Tongue (tissue), 2 donors: ENCODE measurements around the gene SLC25A42. TPM values are rescaled to one million over a fixed set of nuclear protein-coding genes. Genes with fewer than 3 reads are reported as not detected.
"Not testable (repeated sequence)": the region's sequence is repeated elsewhere in the genome, so short reads cannot be mapped to it uniquely, and the experiment has no call there.

ENCODE experiments used
- DNase-seq: peaks from one replicate; pipeline ENCODE4 v3.0.0-alpha.2; 2015
- total RNA-seq: library from RNA; depleted of rRNA; stranded (reverse); fragments of >200 nt; gene quantifications from one replicate; pipeline ENCODE4 v1.2.3, GENCODE V29; 2014

SLC25A42 gene
- total RNA-seq, 1 donor from 2014 or later, result 10.1 TPM

GRCh38 chr19:19135713-19136112 lies 71.9 kb downstream of the SLC25A42 start:
- DNase-seq, result not testable (repeated sequence)

GRCh38 chr19:19137556-19138108 lies 73.8 kb downstream of the SLC25A42 start:
- DNase-seq, result no peak

DNA sequence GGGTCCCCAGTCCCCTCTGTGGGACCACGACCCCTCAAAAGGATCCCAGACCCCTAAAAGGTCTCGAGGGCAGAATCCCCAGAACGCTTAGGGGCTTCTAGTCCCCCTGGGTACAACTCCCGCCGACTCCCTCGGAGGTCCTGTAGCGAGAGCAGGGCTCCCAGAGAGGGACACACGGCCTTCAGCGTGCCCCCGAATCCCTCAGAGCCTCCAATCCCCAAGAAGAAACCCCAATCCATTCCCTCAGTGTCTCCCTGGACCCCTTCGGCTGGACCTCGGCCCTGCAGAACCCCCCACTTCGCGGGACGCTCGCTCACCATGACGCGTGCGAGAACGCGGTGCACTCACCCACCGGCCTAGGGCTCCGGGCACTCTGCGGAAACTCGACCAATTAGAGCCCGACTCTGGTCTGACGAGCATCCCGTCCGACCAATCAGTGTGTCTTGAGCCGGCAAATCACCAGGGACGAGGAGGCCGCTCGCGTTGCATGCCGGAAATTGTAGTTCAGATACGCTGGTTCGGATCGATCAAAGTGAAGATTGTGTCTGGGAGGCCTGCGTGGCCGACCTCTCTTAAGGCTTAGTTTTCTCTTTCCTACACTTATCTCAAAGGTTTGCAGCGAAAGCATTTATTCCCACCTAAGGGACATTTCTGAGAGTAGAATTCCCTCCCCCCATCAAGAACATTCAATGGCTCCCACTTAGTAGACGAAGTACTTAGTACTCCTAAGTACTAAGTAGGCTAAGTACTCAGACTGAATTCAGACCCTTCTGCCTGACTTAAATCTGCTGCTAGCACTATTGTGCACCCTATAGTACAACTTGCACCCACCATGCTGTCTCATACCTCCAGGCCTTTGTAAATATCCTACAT lies 74.6 kb downstream of the SLC25A42 start, which contains the start of gene TMEM161A:
Gene TMEM161A (minus strand): TSS at position 370 of the 873 bp plus-strand sequence. CDS start 50 bp downstream, at position 320.
- peak; percentile 99 for DNase-seq

DNA sequence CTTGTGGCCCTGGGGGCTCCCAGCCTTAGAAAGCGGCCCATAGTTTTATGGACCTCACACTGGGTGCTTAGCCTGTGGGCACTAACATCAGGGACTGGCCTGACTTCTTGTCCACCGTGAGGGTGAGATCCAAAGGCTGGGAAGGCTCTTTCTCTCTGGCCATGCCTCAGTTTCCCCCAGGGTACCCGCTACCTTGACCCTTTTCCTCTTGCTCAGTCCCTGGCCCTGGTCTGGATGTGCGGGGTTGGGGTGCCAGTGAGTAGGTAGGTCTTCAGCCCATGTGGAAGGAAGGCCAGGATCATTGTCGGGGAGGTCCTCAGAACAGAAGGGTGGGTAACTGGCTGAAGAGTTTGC lies 76.1 kb downstream of the SLC25A42 start:
- DNase-seq, result no peak

- no peak for DNase-seq
Observed at GRCh38 chr19:19140476-19140875, 76.7 kb downstream of the SLC25A42 start.

- DNase-seq, result no peak
Observed at GRCh38 chr19:19142347-19142746, 78.6 kb downstream of the SLC25A42 start.

GRCh38 chr19:19145281-19145680 lies 81.5 kb downstream of the SLC25A42 start:
- no peak for DNase-seq

- peak; percentile 84 for DNase-seq
Observed at GRCh38 chr19:19145684-19146608, 82.2 kb downstream of the SLC25A42 start.

- DNase-seq, result no peak
Observed at GRCh38 chr19:19146865-19147264, 83.1 kb downstream of the SLC25A42 start.

DNA sequence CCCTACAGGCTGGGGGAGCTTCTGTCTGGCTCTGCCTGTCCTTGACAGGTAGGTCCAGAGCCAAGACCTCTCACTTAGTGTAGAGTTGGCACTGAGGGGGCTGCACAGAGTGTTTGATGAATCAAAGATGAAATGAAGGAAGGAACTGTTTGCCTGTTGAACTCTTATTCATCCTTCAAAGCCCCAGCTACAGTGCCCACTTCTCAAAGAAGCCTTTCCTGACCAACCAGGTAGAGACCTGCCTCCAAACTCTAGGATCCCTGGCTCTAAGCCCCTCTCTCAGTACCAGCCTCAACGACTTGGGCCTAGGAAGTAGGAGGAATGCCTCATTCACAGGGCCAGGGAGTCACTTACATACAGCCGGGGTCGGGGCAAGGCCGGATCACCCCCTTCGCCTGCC lies 83.5 kb downstream of the SLC25A42 start:
- DNase-seq, result no peak

- not testable (repeated sequence) for DNase-seq
Observed at GRCh38 chr19:19148504-19148903, 84.7 kb downstream of the SLC25A42 start.

DNA sequence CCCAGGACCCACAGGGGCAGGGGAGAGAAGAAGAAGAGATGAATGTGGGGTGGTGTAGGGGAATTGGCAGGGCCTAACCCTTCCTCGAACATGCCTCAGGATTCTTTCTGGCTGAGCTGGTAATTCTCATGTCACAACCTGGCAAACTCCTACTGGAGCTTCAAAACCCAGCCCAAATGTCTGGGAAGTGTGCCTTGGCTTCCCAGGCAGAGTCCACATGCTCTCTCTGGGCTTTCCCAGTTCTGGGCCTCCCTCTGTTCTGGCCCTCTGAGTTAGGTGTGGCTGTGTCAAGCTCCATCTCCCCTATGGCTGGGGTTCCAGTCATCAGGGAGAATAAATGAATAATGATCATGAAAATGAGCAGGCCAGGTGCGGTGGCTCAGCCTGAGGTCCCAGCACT lies 85.6 kb downstream of the SLC25A42 start:
- DNase-seq, result no peak

DNA sequence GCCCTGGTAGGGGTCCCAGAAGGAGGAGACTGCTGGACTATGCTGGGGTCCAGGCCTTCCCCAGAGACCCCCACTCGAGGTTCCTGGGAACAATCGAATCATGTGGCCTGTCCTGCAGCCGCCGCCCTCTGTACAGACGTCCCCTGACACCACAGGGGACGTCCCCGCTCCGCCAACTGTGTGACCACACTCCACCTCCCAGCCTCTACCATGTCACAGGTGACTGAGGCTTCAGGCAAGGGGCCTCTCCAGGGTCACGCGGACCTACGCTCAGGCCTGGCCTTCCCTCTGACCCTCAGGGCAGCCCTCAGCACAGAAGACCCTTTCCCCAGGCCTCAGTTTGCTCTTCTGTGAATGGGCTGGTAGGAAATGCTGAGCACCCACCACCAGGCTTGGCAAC lies 87.6 kb downstream of the SLC25A42 start:
- no peak for DNase-seq

GRCh38 chr19:19152668-19153384 lies 89.0 kb downstream of the SLC25A42 start:
- DNase-seq, result no peak

GRCh38 chr19:19154768-19155494 lies 91.1 kb downstream of the SLC25A42 start:
- DNase-seq, result no peak

DNA sequence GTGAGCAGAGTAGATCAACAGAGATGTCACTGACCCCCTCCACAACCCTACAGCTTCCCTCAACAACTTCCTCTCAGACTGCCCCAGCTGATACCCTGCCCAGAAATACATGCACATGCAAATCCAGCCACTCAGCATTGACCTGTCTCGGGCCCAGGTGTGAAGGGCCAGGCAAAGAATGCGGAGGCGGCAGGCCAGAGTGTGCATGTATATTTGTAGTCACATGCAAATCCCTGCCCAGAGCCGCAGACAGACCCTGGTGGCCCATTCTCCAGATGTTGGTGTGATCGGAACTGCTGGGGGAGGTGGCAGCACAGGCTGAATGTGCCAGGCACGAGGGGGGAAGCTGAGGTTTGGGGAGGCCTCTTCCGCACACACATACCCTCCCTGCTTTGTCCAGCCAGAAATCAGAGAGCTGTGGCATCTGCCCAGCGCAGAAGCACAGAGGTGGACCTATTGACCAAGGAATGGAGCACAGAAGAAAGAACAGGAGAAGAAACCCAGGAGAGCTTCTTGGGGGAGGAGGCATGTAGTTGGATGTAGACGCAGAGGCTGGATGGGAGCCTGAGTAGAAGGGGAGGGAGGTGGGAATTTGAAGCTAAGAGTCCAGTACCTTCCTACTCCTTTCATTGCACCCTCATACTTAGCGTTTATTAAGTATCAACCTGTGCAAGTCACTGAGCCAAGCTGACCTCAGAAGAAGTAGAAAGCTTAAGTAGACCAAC lies 91.9 kb downstream of the SLC25A42 start:
- no peak for DNase-seq

DNA sequence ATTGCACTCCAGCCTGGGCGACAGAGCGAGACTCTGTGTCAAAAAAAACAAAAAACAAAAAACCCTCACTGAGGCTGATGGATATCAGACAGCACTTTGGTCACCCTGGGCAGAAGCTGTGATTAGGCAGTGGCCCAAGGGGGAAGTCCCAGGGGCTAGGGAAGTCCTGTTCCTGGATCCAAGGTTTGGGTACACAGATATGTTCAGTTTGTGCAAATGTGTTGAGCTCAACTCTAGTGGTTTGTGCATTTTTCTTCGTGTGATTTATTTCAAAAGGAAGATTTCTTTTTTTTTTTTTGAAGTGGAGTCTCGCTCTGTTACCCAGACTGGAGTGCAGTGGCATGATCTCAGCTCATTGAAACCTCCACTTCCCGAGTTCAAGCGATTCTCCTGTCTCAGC lies 94.0 kb downstream of the SLC25A42 start:
- no peak for DNase-seq

DNA sequence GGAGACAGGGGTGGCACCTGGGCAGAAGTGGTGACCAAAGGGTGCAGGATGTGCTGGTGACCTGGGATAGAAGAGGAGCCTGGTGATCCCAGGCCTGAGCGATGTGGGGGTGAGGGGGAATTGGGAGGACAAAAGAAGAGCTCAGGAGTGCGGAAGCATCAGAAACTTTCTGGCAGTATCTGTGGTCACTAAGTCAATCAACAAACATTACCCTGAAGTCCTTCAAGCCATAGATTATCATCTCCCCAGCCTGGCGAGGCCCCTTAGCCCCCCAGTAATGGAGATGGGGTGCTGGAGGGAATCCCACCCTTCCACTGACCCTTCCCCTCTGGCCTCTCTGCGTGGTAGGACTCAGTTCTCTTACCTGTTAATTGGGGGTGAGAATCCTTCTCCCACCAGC lies 95.7 kb downstream of the SLC25A42 start:
- no peak for DNase-seq

DNA sequence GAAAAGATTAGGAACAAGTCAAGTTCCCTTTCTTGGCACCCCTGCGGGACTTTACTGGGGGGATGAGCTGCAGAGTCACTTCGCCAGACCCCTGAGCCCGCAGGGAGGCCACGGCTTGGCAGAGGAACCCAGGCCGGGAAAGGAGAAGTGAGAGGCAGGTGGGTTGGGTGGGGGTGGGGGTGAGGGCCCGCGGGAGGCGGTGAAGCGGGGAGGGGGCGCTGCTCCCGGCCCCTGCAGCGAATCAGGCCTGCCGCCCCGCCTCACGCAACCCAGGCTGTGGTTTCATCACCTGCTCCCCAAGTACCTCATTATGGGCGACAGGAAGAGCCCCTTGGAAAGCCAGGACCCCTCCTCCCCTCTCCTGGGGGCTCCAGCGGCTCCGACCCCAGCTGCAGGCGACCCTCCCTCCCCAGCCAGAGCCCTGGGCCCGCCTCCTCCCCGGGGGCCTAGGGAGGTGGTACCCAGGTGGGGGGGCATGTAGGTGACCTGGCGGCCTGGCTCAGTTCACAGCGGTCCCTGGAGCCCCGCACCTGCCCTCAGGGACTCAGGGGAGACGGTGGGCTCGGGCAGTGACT lies 96.8 kb downstream of the SLC25A42 start:
- no peak for DNase-seq

- no peak for DNase-seq
Observed at GRCh38 chr19:19162495-19162894, 98.7 kb downstream of the SLC25A42 start.
